HTR-8/SVneo (cell line): Measurements from ENCODE around the gene MMP21.

Experiments used
- DNase-seq: peaks from one replicate; pipeline ENCODE4 v3.0.0; 2011; ENCODE audit warnings: low spot score, mixed read lengths; ENCODE audit not compliant: insufficient read length
- FAIRE-seq: peaks from 2 replicates; lab custom pipeline; 2011; peaks lifted over from hg19 to GRCh38; lab: Jason Lieb, UNC

MMP21 gene

DNA sequence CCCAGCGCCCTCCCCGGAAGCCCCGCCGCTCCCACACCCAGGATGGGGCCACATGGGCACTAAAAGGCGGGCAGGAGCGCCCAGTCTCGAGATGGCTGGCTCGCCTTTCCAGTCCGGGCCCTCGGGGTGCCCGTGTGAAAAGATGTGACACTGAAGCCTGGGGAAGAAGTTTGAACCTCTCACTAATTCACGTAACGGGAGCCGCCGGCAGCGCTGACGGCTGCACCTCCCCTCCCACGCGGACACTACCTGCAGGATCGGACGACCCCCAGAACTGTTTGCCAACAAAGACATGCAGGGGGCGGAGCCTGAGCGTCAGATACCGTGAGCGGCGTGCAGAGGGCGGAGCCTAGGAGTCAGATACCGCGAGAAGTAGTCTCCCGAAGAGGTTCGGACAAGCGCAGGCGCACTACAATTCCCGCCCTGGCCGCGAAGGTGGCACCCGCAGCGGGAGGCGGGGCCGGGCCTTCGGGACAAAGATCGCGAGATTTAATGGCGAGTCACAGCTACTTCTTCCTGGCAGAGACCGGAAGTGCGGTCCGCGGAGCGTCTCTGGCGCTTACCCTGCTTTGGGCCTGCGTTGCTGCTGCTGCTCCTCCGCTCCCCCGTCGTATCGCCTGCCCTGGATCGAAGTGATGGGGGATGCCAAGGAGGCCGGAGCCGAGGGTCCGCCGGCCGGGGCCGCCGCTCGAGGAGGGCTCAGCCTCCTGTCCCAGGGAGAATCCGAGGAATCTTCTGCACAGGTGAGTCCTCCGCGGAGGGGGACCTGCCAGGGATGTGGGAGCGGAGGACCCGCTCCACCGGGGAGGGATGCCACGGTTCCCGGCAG, 56.2 kb downstream of the MMP21 start, which contains the start of gene EDRF1:
Gene EDRF1, plus strand, starts transcription at position 537 of the 829 bp plus-strand sequence. Its CDS starts 99 bp downstream, at position 636.
- peak; percentile 87 for DNase-seq
- FAIRE-seq = peak; percentile 26
